Astrocyte (in vitro differentiated cells and primary cell): Measurements from ENCODE around the gene EIF2S2.
"Not testable (repeated sequence)": the region's sequence is repeated elsewhere in the genome, so short reads cannot be mapped to it uniquely, and the experiment has no call there.

Experiments used
- CTCF ChIP-seq: IDR thresholded peaks from 2 replicates; pipeline ENCODE4 v1.5.1; 2011; ENCODE audit warnings: low read depth, mild to moderate bottlenecking, inconsistent platforms, low read length, moderate library complexity; ENCODE audit not compliant: insufficient read depth
- EZH2 ChIP-seq: IDR thresholded peaks from 2 replicates; pipeline ENCODE4 v1.6.1; 2012; ENCODE audit warnings: mild to moderate bottlenecking, low read length, inconsistent platforms; ENCODE audit not compliant: insufficient read depth

- not testable (repeated sequence) for TF ChIP-seq CTCF, EZH2
Measured at GRCh38 chr20:34152073-34152472, 40.0 kb upstream of the EIF2S2 start.
